Psoas muscle (tissue), 8 donors: ENCODE results near the gene GPATCH2. TPM values are rescaled to one million over a fixed set of nuclear protein-coding genes. Genes with fewer than 3 reads are reported as not detected.

Source experiments
- ATAC-seq, 4 donors: fragments of 200-7000 bp; cut with Tn5 transposase; one replicate each; pipeline ENCODE4 v1.9.1; 2020; ENCODE audit warnings: moderate library complexity in 3 of 4, mild to moderate bottlenecking in 2 of 4
- DNase-seq, 2 donors: peaks; one replicate each; pipeline ENCODE4 v3.0.0-alpha.2; 2020
- H3K27ac ChIP-seq: fragments of 200-600 bp; one replicate; pipeline ENCODE4 v1.8.0; 2022
- H3K27me3 ChIP-seq, 3 donors: fragments of 200-600 bp in 1 of 3; one replicate each; pipeline versions ENCODE4 v1.6.1 to v1.8.0; 2013 to 2022; ENCODE audit warnings: low read length in 2 of 3, mild to moderate bottlenecking in 2 of 3, moderate library complexity in 1 of 3; ENCODE audit not compliant: insufficient read depth in 3 of 3
- H3K36me3 ChIP-seq, 2 donors: fragments of 200-600 bp in 1 of 2; one replicate each; pipeline versions ENCODE4 v1.6.1 to v1.8.0; 2013 to 2022; ENCODE audit warnings: low read depth in 1 of 2, mild to moderate bottlenecking in 1 of 2, moderate library complexity in 1 of 2; ENCODE audit not compliant: insufficient read depth in 1 of 2
- H3K4me1 ChIP-seq: fragments of 200-600 bp; one replicate; pipeline ENCODE4 v1.8.0; 2022
- H3K4me3 ChIP-seq: fragments of 200-600 bp; one replicate; pipeline ENCODE4 v1.8.0; 2022; ENCODE audit warnings: mild to moderate bottlenecking
- H3K9me3 ChIP-seq: fragments of 200-600 bp; one replicate; pipeline ENCODE4 v1.8.0; 2022
- WGBS, 3 donors: extraction: QIAGEN DNeasy Blood & Tissue Kit; methylation state at CpG; one replicate each; pipeline versions ENCODE4 v1.1.6 to v1.1.7; 2013; 5-methylcytosine and 5-hydroxymethylcytosine counted together
- intact Hi-C, 2 donors: fragments of 100-400 bp; cut with DNase I; formaldehyde crosslinking; loops; one replicate each; pipeline versions ENCODE4 v1.11.0 to v1.14.2; 2022
- polyA plus RNA-seq, 3 donors: library from polyadenylated mRNA; stranded (reverse); fragments of 200-250 nt; gene quantifications; one replicate each; pipeline ENCODE4 v1.2.3, GENCODE V29; 2013
- total RNA-seq, 4 donors: library from RNA; stranded (reverse); fragmentation: NEBNext Ultra II Directional in 2 of 4; extraction: Animal tissue kit (Norgen Biotek cat#: 25700) in 2 of 4; gene quantifications; one replicate each; pipeline versions ENCODE4 v1.2.1 to v1.2.4, GENCODE V29; 2021 to 2023
- TF ChIP-seq, protein P1 (sequence below): fragments of 200-600 bp; IDR thresholded peaks from one replicate; pipeline ENCODE4 v1.8.0; 2022; ENCODE audit warnings: antibody characterized with exemption
- donor health status: healthy with polysubstance abuse.
- donor health status: DM: no; HTN: no; CAD: no; lungs with moderate emphysema.
- donor health status: Bipolar disorder and iron deficiency.
- donor health status: healthy.
- donor health status: DM: yes; HTN: yes; CAD: no.
- donor health status: DM: no; HTN: no; CAD: no.
- donor health status: DM: no; HTN: no; CAD: no.
- donor health status: DM: yes; HTN: yes; CAD: no.

GPATCH2 gene
- total and polyA plus RNA-seq, 7 donors, result 2.4 to 6.1 (median 3.7) TPM

DNA sequence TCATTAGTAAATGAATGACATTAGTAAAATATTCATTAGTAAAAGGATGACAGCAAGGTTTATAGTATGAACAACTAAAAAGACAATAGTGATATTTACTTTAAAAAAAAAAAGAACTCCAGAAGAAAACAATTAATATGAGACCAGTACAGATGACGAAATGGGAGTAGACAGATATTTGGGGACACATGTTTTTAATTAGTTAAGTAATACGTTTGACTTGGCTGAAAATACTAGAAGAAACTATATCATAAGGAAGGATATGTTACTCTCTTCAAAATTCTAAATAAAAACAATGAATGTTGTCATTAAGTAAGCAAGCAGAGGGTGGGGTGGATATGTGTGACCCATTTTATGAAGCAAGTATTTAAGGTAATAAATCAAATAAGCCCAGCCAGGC is 61.9 kb downstream of the GPATCH2 start:
- WGBS, 3 donors, result 75 to 80% (median 79%) methylated on average over 2 of the region's 2 CpGs
- TF ChIP-seq, protein P1, sequence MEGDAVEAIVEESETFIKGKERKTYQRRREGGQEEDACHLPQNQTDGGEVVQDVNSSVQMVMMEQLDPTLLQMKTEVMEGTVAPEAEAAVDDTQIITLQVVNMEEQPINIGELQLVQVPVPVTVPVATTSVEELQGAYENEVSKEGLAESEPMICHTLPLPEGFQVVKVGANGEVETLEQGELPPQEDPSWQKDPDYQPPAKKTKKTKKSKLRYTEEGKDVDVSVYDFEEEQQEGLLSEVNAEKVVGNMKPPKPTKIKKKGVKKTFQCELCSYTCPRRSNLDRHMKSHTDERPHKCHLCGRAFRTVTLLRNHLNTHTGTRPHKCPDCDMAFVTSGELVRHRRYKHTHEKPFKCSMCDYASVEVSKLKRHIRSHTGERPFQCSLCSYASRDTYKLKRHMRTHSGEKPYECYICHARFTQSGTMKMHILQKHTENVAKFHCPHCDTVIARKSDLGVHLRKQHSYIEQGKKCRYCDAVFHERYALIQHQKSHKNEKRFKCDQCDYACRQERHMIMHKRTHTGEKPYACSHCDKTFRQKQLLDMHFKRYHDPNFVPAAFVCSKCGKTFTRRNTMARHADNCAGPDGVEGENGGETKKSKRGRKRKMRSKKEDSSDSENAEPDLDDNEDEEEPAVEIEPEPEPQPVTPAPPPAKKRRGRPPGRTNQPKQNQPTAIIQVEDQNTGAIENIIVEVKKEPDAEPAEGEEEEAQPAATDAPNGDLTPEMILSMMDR, result no peak
- H3K4me1 ChIP-seq, result no peaks in the 10 kb centered on the region
- H3K36me3 ChIP-seq, result no peaks in the 10 kb centered on the region
- H3K4me3 ChIP-seq, result no peak overlapping the region
- no peaks in the 10 kb centered on the region for H3K9me3 ChIP-seq
- H3K27me3 ChIP-seq, result no peaks in the 10 kb centered on the region
- intact Hi-C loops, result no loop called here
- no peak for ATAC-seq
- no peak for DNase-seq
- no peak overlapping the region for H3K27ac ChIP-seq

DNA sequence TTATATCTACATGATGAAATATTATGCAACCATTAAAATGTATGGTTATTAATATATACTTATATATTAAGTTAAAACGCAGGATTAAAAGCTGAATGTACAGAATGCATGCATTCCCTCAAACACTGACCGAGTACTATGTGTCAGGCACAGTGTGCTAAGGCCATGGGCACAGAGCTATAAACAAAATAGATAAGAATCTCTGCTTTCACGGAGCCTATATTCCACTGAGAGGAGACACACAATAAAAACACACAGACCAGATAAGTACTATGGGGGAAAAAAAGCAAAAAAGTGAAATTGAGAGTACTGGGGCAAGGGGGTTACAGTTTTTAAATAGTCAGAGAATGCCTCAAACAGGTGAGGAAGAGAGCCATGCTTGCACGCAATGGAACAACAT is 62.7 kb downstream of the GPATCH2 start:
- WGBS, 3 donors, result 91 to 96% (median 92%) methylated on average over 4 of the region's 4 CpGs
- no peak for ATAC-seq

DNA sequence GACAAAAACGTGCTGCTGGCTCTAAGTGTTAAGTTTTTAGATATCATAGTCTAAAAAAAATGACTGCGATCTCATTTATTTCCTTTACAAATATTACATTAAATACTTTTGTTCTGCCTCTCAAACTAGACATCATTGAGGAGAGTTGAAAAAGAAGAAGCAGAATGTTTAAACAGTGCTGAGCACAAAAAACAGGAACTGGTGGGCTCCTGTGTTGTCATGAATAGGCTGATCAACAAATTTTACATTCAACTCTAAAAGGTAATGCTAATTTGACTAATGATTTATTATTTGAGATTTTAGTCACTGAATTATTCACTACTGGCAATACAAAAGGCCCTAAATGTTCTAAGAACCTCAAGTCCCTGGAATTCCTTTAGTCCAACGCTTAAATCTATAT is 66.1 kb downstream of the GPATCH2 start:
- Histone ChIP-seq H3K36me3 (no peaks in the 10 kb centered on the region), H3K27me3 (no peaks in the 10 kb centered on the region), H3K4me3 (no peak overlapping the region), H3K4me1 (no peaks in the 10 kb centered on the region), H3K9me3 (no peaks in the 10 kb centered on the region), H3K27ac (no peak overlapping the region)
- WGBS, 3 donors, result 90% methylated on average over 3 of the region's 3 CpGs
- DNase-seq, result no peak
- no peak for ATAC-seq
- intact Hi-C loops, result no loop called here
- TF ChIP-seq, protein P1, result no peak

More for the DNA sequence above, 62.7 kb downstream of the GPATCH2 start:
- Histone ChIP-seq H3K4me3 (no peak overlapping the region), H3K27ac (no peak overlapping the region), H3K36me3 (no peaks in the 10 kb centered on the region), H3K27me3 (no peaks in the 10 kb centered on the region), H3K4me1 (no peaks in the 10 kb centered on the region), H3K9me3 (no peaks in the 10 kb centered on the region)
- intact Hi-C loops, result no loop called here
- no peak for DNase-seq
- TF ChIP-seq, protein P1, result no peak

DNA sequence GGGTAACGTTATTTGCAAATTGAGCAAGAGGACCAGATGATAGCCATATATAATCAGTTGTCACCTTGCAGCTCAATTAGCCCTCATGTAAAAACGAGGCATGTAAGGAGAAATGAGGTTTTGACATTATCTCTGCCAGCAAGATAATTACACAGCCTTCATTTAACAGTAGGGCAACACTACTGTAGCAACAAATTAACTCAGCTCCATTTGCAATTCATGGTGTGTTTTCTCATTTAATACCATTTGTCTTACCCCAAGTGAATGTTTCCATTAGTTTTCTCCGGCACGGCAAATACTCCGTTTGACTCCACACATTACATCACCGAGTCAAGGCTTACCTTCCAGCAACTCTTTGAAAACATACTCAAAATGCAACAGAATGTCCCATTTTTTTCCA is 66.7 kb downstream of the GPATCH2 start:
- Histone ChIP-seq H3K9me3 (no peaks in the 10 kb centered on the region), H3K36me3 (no peaks in the 10 kb centered on the region), H3K27ac (no peak overlapping the region), H3K27me3 (no peaks in the 10 kb centered on the region), H3K4me3 (no peak overlapping the region), H3K4me1 (no peaks in the 10 kb centered on the region)
- WGBS, 3 donors, result 77 to 83% (median 78%) methylated on average over 6 of the region's 6 CpGs
- no peak for ATAC-seq
- intact Hi-C loops, result no loop called here
- DNase-seq, result no peak
- TF ChIP-seq, protein P1, result no peak

DNA sequence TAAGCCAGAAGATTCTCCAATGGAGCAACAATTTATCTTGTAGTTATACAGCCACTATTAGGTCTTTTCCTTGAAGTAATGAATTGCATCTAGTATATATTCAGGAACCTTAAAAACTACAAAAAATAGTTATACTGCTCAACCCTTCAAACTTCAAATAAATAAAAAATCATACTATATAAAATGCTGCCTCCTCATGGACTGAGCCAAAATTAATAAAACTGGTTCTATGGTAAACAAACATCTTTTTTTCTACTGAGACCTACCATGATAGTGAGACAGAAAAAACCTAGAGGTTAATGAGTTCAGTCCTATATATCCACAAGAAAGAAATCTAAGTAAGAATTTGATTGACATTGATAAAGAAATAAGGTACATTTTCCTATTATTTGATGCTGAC is 67.7 kb downstream of the GPATCH2 start:
- no peaks in the 10 kb centered on the region for H3K9me3 ChIP-seq
- intact Hi-C loops, result no loop called here
- ATAC-seq (no peak), DNase-seq (no peak)
- H3K27ac ChIP-seq, result no peak overlapping the region
- no peak overlapping the region for H3K4me3 ChIP-seq
- no peaks in the 10 kb centered on the region for H3K4me1 ChIP-seq
- TF ChIP-seq, protein P1, result no peak
- H3K36me3 ChIP-seq, result no peaks in the 10 kb centered on the region
- no peaks in the 10 kb centered on the region for H3K27me3 ChIP-seq
